HG02973 (cell line): ENCODE results near the gene ATG16L2.
"Not testable (repeated sequence)": the region's sequence is repeated elsewhere in the genome, so short reads cannot be mapped to it uniquely, and the experiment has no call there.

Source experiments
- ATAC-seq: cut with Tn5 transposase; IDR thresholded peaks from one replicate; pipeline ENCODE4 v1.9.1; 2021; ENCODE audit warnings: moderate library complexity; ENCODE audit not compliant: unreplicated experiment

ATG16L2 gene

GRCh38 chr11:72842126-72842525 lies 27.9 kb downstream of the ATG16L2 start:
- ATAC-seq: no peak

- no peak for ATAC-seq
Observed at GRCh38 chr11:72842653-72843330, 28.6 kb downstream of the ATG16L2 start.

GRCh38 chr11:72844356-72844755 lies 30.1 kb downstream of the ATG16L2 start:
- no peak for ATAC-seq

- ATAC-seq: no peak
Observed at GRCh38 chr11:72848846-72849466, 34.7 kb downstream of the ATG16L2 start.

DNA sequence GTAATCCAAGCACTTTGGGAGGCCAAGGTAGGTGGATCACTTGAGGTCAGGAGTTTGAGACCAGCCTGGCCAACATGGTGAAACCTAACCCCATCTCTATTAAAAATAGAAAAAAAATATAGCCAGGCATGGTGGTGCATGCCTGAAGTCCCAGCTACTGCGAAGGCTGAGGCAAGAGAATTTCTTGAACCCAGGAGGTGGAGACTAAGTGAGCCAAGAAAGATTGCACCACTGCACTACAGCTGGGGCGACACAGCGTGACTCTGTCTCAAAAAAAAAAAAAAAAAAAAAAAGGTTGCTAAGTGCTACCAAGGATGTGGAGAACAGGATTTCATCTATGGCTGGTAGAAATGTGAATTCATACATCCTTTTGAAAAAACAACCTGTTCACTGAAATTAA lies 36.6 kb downstream of the ATG16L2 start:
- ATAC-seq: no peak

DNA sequence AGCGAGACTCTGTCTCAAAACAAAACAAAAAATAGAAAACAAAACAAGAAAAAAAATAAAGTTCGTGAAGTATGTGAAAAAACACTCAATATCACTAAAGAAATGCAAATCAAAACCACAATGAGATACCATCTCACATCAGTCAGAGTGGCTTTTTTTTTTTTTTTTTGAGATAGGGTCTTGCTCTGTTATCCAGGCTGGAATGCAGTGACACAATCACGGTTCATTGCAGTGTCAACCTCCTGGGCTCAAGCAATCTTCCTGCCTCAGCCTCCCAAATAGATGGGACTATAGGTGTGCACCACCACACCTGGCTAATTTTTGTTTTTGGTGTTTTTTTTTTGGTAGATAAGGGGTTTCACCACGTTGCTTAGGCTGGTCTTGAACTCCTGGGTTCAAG lies 37.5 kb downstream of the ATG16L2 start:
- no peak for ATAC-seq

- no peak for ATAC-seq
Observed at GRCh38 chr11:72856065-72856464, 41.9 kb downstream of the ATG16L2 start.

DNA sequence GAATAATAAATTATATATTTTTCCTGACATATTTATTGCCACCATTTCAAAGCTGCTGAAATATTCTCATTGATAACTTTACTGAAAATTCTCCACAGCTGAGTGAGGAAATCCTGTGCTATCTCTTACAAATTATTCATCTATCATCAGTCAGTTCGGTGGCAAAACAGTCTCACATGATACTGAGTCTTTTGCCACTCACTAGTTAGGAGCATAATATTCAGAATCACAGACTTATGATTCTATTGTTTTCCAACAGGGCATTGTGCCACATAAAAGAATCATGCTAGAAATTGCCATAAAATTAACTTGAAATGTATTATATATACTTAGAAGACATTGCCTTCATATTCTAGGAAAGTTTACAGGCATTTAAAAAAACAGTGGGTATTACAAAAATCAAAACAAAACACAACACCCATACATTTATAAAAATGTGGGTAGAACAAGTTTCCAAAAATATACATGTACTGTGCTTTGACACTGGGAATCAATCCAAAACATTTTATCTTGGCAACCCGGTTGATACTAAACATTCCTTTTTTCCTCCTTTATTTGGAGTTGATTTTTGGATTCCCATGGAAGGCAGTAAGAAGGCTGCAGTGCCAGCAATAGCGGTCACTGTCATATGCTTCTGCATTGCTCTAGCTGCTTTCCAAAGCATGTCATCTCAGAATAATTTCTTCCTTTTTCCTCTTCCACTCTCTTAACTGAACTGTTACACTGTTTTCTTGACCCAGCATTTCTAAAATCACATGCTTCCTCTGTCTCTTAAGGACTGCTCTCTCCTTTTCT lies 42.5 kb downstream of the ATG16L2 start:
- no peak for ATAC-seq

GRCh38 chr11:72858267-72858666 lies 44.1 kb downstream of the ATG16L2 start:
- ATAC-seq: not testable (repeated sequence)

GRCh38 chr11:72859126-72859525 lies 44.9 kb downstream of the ATG16L2 start:
- no peak for ATAC-seq

GRCh38 chr11:72860010-72860409 lies 45.8 kb downstream of the ATG16L2 start:
- ATAC-seq: no peak

DNA sequence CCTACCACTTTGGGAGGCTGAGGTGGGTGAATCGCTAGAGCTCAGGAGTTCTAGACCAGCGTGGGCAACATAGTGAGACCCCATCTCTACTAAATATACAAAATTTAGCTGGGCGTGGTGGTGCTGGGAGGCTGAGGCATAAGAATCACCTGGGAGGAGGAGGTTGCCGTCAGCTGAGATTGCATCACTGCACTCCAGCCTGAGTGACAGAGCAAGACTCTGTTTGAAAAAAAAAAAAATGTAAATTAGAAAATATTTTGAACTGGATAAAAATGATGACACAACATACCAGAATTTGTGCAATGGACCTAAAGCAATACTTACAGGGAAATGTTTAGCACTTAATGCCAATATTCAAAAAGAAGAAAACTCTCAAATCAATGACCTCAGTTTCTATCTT lies 46.4 kb downstream of the ATG16L2 start:
- no peak for ATAC-seq

- ATAC-seq: no peak
Observed at GRCh38 chr11:72863091-72863490, 48.9 kb downstream of the ATG16L2 start.

DNA sequence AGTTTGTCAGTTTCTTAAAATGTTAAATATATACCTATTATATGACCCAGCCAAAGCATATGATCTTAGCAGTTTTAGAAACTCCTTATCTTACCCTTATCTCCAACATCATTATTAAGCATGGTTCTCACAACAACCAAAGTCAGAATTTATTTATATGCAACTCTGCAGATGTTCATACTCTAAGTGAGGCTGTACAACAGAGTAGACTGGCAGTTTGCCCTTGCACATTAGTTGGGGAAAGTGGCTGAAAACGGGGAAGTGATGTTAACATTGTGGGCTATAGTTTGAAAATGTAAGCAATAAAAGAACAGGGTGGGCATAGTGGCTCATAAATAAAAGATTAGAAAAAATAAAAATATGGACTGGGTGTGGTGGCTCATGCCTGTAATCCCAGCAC lies 49.7 kb downstream of the ATG16L2 start:
- ATAC-seq: no peak

GRCh38 chr11:72864702-72865655 lies 50.8 kb downstream of the ATG16L2 start:
- ATAC-seq: no peak

DNA sequence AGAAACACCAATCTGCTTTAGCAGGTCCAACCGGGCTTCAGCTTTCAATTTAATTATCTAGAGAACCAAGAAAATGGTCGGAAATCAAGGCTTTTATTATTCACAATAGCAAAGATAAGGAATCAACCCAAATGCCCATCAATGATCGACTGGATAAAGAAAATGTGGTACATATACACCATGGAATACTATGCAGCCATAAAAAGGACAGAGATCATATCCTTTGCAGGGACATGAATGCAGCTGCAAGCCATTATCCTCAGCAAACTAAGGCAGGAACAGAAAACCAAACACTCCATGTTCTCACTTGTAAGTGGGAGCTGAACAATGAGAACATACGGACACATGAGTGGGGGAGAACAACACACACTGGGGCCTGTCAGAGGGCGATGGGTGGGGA lies 53.8 kb downstream of the ATG16L2 start:
- ATAC-seq: no peak

DNA sequence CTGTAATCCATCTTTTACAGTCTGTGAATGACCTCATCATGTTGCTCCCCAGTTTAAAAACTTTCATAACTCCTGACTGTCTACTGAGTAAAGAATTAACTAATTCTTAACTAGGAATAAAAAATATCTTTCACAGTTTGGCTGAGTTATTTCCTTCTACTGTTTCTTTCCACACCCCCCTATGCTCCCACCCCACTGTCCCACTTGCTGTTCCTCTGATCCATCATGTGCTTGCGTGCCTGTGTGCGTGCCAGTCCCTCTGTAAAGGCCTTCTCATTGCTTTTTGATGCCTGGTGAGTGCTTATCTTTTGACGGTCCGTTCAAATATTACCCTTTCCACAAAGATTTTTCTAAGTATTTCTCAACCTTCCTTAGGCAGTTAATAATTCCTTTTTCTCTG lies 55.6 kb downstream of the ATG16L2 start:
- ATAC-seq: no peak

DNA sequence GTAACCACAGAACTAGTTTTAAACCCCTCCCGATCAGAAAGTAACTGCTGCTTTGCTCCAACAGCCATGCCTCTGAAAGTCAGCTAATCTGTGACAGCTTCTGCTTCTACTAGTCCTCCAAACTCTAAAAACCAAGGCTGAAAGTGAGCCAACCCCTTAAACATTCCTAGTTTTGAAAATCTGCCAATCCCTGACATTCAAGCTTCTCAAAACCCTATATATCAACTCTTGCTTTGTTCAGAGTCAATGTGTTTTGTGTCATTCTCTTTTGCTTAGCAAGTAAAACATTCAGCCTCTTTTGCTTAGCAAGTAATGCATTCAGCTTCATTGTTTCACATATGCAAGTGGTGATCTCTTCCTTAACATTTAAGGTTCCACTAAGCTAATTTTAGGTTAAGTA lies 56.9 kb downstream of the ATG16L2 start:
- no peak for ATAC-seq

DNA sequence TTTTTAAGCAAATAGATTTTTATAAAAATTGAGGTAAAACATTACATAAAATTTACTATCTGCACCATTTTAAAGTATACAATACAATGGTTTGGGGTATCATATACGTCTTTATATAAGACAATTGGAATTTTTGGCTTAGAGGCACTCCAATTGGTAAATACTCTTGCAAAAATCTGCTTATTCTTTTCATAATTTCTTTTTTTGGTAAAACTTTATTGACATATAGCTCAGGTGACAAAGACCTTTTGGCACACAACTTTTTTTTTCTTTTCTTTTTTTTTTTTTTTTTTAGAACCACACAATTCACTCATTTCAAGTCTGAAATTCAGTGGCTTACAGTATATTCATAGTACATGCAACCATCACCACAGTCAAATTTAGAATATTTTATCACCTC lies 57.8 kb downstream of the ATG16L2 start:
- no peak for ATAC-seq

GRCh38 chr11:72875736-72876135 lies 61.5 kb downstream of the ATG16L2 start:
- no peak for ATAC-seq

GRCh38 chr11:72876147-72876546 lies 61.9 kb downstream of the ATG16L2 start:
- ATAC-seq: no peak
